ENCODE data around the gene FLT1.

DNA sequence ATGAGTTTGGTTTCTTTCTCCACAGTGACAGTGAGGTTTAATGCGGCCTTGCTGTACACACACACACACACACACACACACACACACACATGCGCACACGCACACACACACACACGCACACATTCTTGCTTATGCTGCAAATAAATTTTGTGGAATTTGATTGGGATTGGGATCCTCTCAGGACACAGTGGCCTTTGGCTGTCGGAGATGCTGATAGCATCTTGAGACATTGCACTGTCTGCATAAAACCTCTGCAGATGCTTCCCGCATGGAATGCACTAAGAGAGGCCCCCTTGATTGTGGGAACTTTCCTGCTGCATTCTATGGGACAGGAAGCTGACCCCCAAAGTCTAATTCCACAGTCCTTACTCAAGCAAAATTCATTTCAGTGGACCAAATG is 145.6 kb downstream of the FLT1 start:
- TF ChIP-seq, protein P1, sequence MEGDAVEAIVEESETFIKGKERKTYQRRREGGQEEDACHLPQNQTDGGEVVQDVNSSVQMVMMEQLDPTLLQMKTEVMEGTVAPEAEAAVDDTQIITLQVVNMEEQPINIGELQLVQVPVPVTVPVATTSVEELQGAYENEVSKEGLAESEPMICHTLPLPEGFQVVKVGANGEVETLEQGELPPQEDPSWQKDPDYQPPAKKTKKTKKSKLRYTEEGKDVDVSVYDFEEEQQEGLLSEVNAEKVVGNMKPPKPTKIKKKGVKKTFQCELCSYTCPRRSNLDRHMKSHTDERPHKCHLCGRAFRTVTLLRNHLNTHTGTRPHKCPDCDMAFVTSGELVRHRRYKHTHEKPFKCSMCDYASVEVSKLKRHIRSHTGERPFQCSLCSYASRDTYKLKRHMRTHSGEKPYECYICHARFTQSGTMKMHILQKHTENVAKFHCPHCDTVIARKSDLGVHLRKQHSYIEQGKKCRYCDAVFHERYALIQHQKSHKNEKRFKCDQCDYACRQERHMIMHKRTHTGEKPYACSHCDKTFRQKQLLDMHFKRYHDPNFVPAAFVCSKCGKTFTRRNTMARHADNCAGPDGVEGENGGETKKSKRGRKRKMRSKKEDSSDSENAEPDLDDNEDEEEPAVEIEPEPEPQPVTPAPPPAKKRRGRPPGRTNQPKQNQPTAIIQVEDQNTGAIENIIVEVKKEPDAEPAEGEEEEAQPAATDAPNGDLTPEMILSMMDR (IDR thresholded peaks at IDR 0.05): no peak
- TF ChIP-seq POLR2A (IDR thresholded peaks at IDR 0.05; ENCODE audit: low read depth) (no peak), POLR2AphosphoS5 (IDR thresholded peaks at IDR 0.05) (no peak), EP300 (IDR thresholded peaks at IDR 0.05) (no peak)

Data from esophagus muscularis mucosa (tissue), 4 donors.